GM12892 (cell line): Measurements from ENCODE around the gene RUSF1.

Source experiments
- POLR2A ChIP-seq: IDR thresholded peaks from 2 replicates; pipeline ENCODE4 v1.6.1; 2011; ENCODE audit warnings: low read depth, low read length, control low read depth
- POLR2AphosphoS5 ChIP-seq: IDR thresholded peaks from 2 replicates; pipeline ENCODE4 v1.6.1; 2011; ENCODE audit warnings: low read depth, low read length, control low read depth
- TAF1 ChIP-seq: IDR thresholded peaks from 2 replicates; pipeline ENCODE4 v1.6.1; 2011; ENCODE audit warnings: low read depth, mild to moderate bottlenecking, control low read depth, low read length, borderline replicate concordance

- no peak for TF ChIP-seq POLR2AphosphoS5
- TF ChIP-seq TAF1, result no peak
- no peak for TF ChIP-seq POLR2A
Observed at GRCh38 chr16:31528523-31529107, 20.4 kb upstream of the RUSF1 start.
